ENCODE results near the gene CD8B. TPM values are rescaled to one million over a fixed set of nuclear protein-coding genes. Genes with fewer than 3 reads are reported as not detected.

CD8B gene
- total RNA-seq, 1 experiment from 2014 or later = not detected

- peaks cover 12% of the 10 kb centered on the region for H3K4me1 Mint-ChIP-seq (ENCODE audit: low read depth, unreplicated experiment)
- no TSS peak for BruUV-seq (replicated peaks)
- CTCF ChIA-PET = no interaction called here
Observed at GRCh38 chr2:86794861-86795260, 66.8 kb downstream of the CD8B start.

GRCh38 chr2:86793752-86794151 is 67.9 kb downstream of the CD8B start:
- Mint-ChIP-seq H3K9me3 (ENCODE audit: low read depth, unreplicated experiment) (peaks cover 18% of the 10 kb centered on the region), H3K36me3 (ENCODE audit: insufficient read depth, unreplicated experiment) (no peaks in the 10 kb centered on the region), H3K27me3 (ENCODE audit: unreplicated experiment) (peaks cover 56% of the 10 kb centered on the region), H3K4me3 (ENCODE audit: low read depth, unreplicated experiment) (no peak overlapping the region), H3K27ac (ENCODE audit: unreplicated experiment) (no peak overlapping the region), H3K4me1 (ENCODE audit: low read depth, unreplicated experiment) (peaks cover 12% of the 10 kb centered on the region)
- no peak for DNase-seq
- BruUV-seq (replicated peaks) = no TSS peak
- CTCF ChIA-PET = no interaction called here
- no peak for TF ChIP-seq CTCF (IDR thresholded peaks at IDR 0.05; ENCODE audit: unreplicated experiment)
- intact Hi-C loops (cut with micrococcal nuclease; ENCODE audit: unreplicated experiment) = no loop called here

More at GRCh38 chr2:86794861-86795260, 66.8 kb downstream of the CD8B start:
- intact Hi-C loops (cut with micrococcal nuclease; ENCODE audit: unreplicated experiment) = no loop called here
- TF ChIP-seq CTCF (IDR thresholded peaks at IDR 0.05; ENCODE audit: unreplicated experiment) = no peak
- Mint-ChIP-seq H3K9me3 (ENCODE audit: low read depth, unreplicated experiment) (peaks cover 18% of the 10 kb centered on the region), H3K4me3 (ENCODE audit: low read depth, unreplicated experiment) (no peak overlapping the region), H3K36me3 (ENCODE audit: insufficient read depth, unreplicated experiment) (no peaks in the 10 kb centered on the region), H3K27ac (ENCODE audit: unreplicated experiment) (no peak overlapping the region), H3K27me3 (ENCODE audit: unreplicated experiment) (peaks cover 52% of the 10 kb centered on the region)
- no peak for DNase-seq

- peak overlapping the region; percentile 58 for H3K4me3 Mint-ChIP-seq (ENCODE audit: low read depth, unreplicated experiment)
- no peaks in the 10 kb centered on the region for H3K36me3 Mint-ChIP-seq (ENCODE audit: insufficient read depth, unreplicated experiment)
- peaks cover 11% of the 10 kb centered on the region for H3K9me3 Mint-ChIP-seq (ENCODE audit: low read depth, unreplicated experiment)
- BruUV-seq (replicated peaks) = no TSS peak
- DNase-seq = no peak
- peaks cover 12% of the 10 kb centered on the region for H3K4me1 Mint-ChIP-seq (ENCODE audit: low read depth, unreplicated experiment)
- no peak for TF ChIP-seq CTCF (IDR thresholded peaks at IDR 0.05; ENCODE audit: unreplicated experiment)
- CTCF ChIA-PET = no interaction called here
- peaks cover 68% of the 10 kb centered on the region for H3K27me3 Mint-ChIP-seq (ENCODE audit: unreplicated experiment)
- intact Hi-C loops (cut with micrococcal nuclease; ENCODE audit: unreplicated experiment) = no loop called here
- H3K27ac Mint-ChIP-seq (ENCODE audit: unreplicated experiment) = no peak overlapping the region
Observed at GRCh38 chr2:86791573-86791972, 70.1 kb downstream of the CD8B start.

- Mint-ChIP-seq H3K27me3 (ENCODE audit: unreplicated experiment) (peaks cover 67% of the 10 kb centered on the region), H3K4me3 (ENCODE audit: low read depth, unreplicated experiment) (peak within 1 kb of the TSS; percentile 58)
Observed at GRCh38 chr2:86790676-86791572, 70.8 kb downstream of the CD8B start, which contains the start of gene CD8A. CD8A (minus strand) TSS chr2:86790913; CDS start chr2:86790825, 88 bp downstream.

More at GRCh38 chr2:86790676-86791572, 70.8 kb downstream of the CD8B start, which contains the start of gene CD8A:
- Mint-ChIP-seq H3K36me3 (ENCODE audit: insufficient read depth, unreplicated experiment) (no peaks in the 10 kb centered on the region), H3K27ac (ENCODE audit: unreplicated experiment) (no peak within 1 kb of the TSS), H3K4me1 (ENCODE audit: low read depth, unreplicated experiment) (peaks cover 12% of the 10 kb centered on the region), H3K9me3 (ENCODE audit: low read depth, unreplicated experiment) (peaks cover 8% of the 10 kb centered on the region)
- no peak for DNase-seq
- no peak for TF ChIP-seq CTCF (IDR thresholded peaks at IDR 0.05; ENCODE audit: unreplicated experiment)
- BruUV-seq (replicated peaks) = no TSS peak
- CTCF ChIA-PET = no interaction called here
- intact Hi-C loops (cut with micrococcal nuclease; ENCODE audit: unreplicated experiment) = no loop called here

Data from Calu3 (cell line).